ENCODE results near the gene S1PR2. TPM values are rescaled to one million over a fixed set of nuclear protein-coding genes. Genes with fewer than 3 reads are reported as not detected.
"Not testable (repeated sequence)": the region's sequence is repeated elsewhere in the genome, so short reads cannot be mapped to it uniquely, and the experiment has no call there.

Gene S1PR2
- total RNA-seq, 2 experiments from 2014 or later: 14.6 to 17.2 TPM

GRCh38 chr19:10237702-10238101 lies 6.6 kb upstream of the S1PR2 start:
- H3K4me3 ChIP-seq (ENCODE audit: low read length): no peak overlapping the region
- H3K27me3 ChIP-seq (ENCODE audit: control insufficient read depth in 1 of 2, insufficient read depth in 2 of 2, low read length in 2 of 2): no peaks in the 10 kb centered on the region
- ChIA-PET POLR2A (no interaction called here), CTCF (interaction anchor here (1.3 to 2.3 kb wide), 2 partner anchors 12 to 13 kb away, joined by 4 to 26 read pairs; no protein-coding TSS in a partner anchor)
- intact Hi-C loops (cut with DNase I, micrococcal nuclease): no loop called here
- no peaks in the 10 kb centered on the region for H3K36me3 ChIP-seq (ENCODE audit: insufficient read depth, low read length)
- H3K4me1 Mint-ChIP-seq (ENCODE audit: low read depth): peaks cover 18% of the 10 kb centered on the region
- ATAC-seq (ENCODE audit: poor library complexity) (no peak), DNase-seq (no peak)
- H3K4me1 ChIP-seq (ENCODE audit: insufficient read depth, low read length): peaks cover 29% of the 10 kb centered on the region
- peak overlapping the region; percentile 56 for H3K27ac Mint-ChIP-seq
- no peaks in the 10 kb centered on the region for H3K36me3 Mint-ChIP-seq (ENCODE audit: low read depth)
- TF ChIP-seq CTCF (IDR thresholded peaks at IDR 0.05): no peak
- no peaks in the 10 kb centered on the region for H3K9me3 Mint-ChIP-seq
- H3K4me3 Mint-ChIP-seq: no peak overlapping the region
- H3K27me3 Mint-ChIP-seq: no peaks in the 10 kb centered on the region
- no peaks in the 10 kb centered on the region for H3K9me3 ChIP-seq (ENCODE audit: control insufficient read depth in 1 of 2, insufficient read depth in 1 of 2, low read length in 2 of 2)
- H3K27ac ChIP-seq (ENCODE audit: low read depth in 1 of 2, low read length in 2 of 2): no peak overlapping the region

DNA sequence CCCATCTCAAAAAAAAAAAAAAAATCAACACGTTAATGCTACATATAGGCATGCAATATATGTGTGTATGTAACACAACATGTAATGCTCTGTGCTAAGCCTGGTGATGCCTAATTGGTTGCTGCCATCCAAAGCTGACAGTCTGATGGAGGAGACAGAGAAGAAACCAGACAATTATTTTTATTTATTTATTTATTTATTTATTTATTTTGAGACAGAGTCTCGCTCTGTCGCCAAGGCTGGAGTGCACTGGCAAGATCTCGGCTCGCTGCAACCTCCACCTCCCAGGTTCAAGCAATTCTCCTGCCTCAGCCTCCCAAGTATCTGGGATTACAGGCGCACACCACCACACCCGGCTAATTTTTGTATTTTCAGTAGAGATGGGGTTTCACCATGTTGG lies 4.3 kb upstream of the S1PR2 start:
- ChIA-PET CTCF (interaction anchor here (1.2 to 2.3 kb wide), 3 partner anchors 15 to 181 kb away, joined by 3 to 26 read pairs (median 3); no protein-coding TSS in a partner anchor), POLR2A (interaction anchor here (0.6 to 2.3 kb wide), 10 partner anchors 12 to 301 kb away, joined by 3 to 9 read pairs (median 4); partner anchors contain the start of genes ICAM4 and MRPL4)
- H3K4me1 ChIP-seq (ENCODE audit: insufficient read depth, low read length): peaks cover 41% of the 10 kb centered on the region
- H3K27ac ChIP-seq (ENCODE audit: low read depth in 1 of 2, low read length in 2 of 2): peak overlapping the region; percentile 89 to 93
- H3K27me3 ChIP-seq (ENCODE audit: control insufficient read depth in 1 of 2, insufficient read depth in 2 of 2, low read length in 2 of 2); ATAC-seq (ENCODE audit: poor library complexity); H3K36me3 Mint-ChIP-seq (ENCODE audit: low read depth); intact Hi-C loops (cut with DNase I, micrococcal nuclease); H3K27me3 Mint-ChIP-seq; H3K4me3 ChIP-seq (ENCODE audit: low read length); DNase-seq; H3K9me3 ChIP-seq (ENCODE audit: control insufficient read depth in 1 of 2, insufficient read depth in 1 of 2, low read length in 2 of 2); H3K36me3 ChIP-seq (ENCODE audit: insufficient read depth, low read length); H3K9me3 Mint-ChIP-seq: not testable (repeated sequence)
- peak overlapping the region; percentile 40 for H3K4me3 Mint-ChIP-seq
- H3K4me1 Mint-ChIP-seq (ENCODE audit: low read depth): peaks cover 22% of the 10 kb centered on the region
- H3K27ac Mint-ChIP-seq: peak overlapping the region; percentile 96

DNA sequence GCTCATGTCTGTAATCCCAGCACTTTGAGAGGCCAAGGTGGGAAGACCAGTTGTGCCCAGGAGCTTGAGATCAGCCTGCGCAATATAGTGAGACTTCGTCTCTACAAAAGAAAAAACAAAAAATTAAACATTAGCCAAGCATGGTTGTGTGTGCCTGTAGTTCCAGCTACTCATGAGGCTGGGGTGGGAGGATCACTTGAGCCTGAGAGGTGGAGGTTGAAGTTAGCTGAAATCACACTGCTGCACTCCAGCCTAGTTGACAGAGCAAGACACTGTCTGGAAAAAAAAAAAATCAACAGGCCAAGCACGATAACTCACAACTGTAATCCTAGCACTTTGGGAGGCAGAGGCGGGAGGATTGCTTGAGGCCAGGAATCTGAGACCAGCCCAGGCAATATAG lies 3.9 kb upstream of the S1PR2 start:
- no peaks in the 10 kb centered on the region for H3K9me3 ChIP-seq (ENCODE audit: control insufficient read depth in 1 of 2, insufficient read depth in 1 of 2, low read length in 2 of 2)
- H3K4me1 ChIP-seq (ENCODE audit: insufficient read depth, low read length): peaks cover 45% of the 10 kb centered on the region
- H3K4me3 ChIP-seq (ENCODE audit: low read length): no peak overlapping the region
- ChIA-PET CTCF (interaction anchor here (1.5 to 2.0 kb wide), 2 partner anchors 15 to 182 kb away, joined by 3 to 12 read pairs; no protein-coding TSS in a partner anchor), POLR2A (interaction anchor here (0.6 to 2.3 kb wide), 3 partner anchors 15 to 300 kb away, joined by 4 to 9 read pairs (median 5); no protein-coding TSS in a partner anchor)
- intact Hi-C loops (cut with DNase I, micrococcal nuclease): no loop called here
- H3K27me3 ChIP-seq (ENCODE audit: control insufficient read depth in 1 of 2, insufficient read depth in 2 of 2, low read length in 2 of 2): no peaks in the 10 kb centered on the region
- no peak overlapping the region for H3K27ac ChIP-seq (ENCODE audit: low read depth in 1 of 2, low read length in 2 of 2)
- peaks cover 22% of the 10 kb centered on the region for H3K4me1 Mint-ChIP-seq (ENCODE audit: low read depth)
- TF ChIP-seq CTCF (IDR thresholded peaks at IDR 0.05): no peak
- H3K9me3 Mint-ChIP-seq: no peaks in the 10 kb centered on the region
- H3K27me3 Mint-ChIP-seq: no peaks in the 10 kb centered on the region
- H3K27ac Mint-ChIP-seq: peak overlapping the region; percentile 96
- DNase-seq (no peak), ATAC-seq (ENCODE audit: poor library complexity) (no peak)
- H3K36me3 ChIP-seq (ENCODE audit: insufficient read depth, low read length): no peaks in the 10 kb centered on the region
- H3K4me3 Mint-ChIP-seq: peak overlapping the region; percentile 40
- H3K36me3 Mint-ChIP-seq (ENCODE audit: low read depth): no peaks in the 10 kb centered on the region

DNA sequence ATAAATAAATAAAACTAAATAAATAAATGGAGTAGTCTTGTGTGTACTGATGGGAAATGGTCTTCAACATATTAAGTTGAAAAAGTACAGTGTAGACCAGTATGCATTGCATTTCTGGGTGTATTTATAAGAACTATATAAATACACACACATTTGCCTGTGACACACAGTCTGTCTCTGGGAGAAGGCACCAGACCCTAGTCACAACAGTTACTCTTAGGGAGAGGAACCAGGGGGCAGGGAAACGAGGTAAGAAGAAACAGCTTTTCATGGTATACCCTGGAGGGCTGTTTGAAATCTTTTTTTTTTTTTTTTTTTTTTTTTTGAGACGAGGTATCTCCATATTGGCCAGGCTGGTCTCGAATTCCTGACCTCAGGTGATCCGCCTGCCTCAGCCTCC lies 2.8 kb upstream of the S1PR2 start:
- DNase-seq (no peak), ATAC-seq (ENCODE audit: poor library complexity) (no peak)
- no peak overlapping the region for H3K4me3 Mint-ChIP-seq
- no peaks in the 10 kb centered on the region for H3K27me3 Mint-ChIP-seq
- peaks cover 30% of the 10 kb centered on the region for H3K4me1 Mint-ChIP-seq (ENCODE audit: low read depth)
- H3K9me3 Mint-ChIP-seq: no peaks in the 10 kb centered on the region
- Histone ChIP-seq H3K4me1 (ENCODE audit: insufficient read depth, low read length) (peaks cover 56% of the 10 kb centered on the region), H3K4me3 (ENCODE audit: low read length) (no peak overlapping the region), H3K27me3 (ENCODE audit: control insufficient read depth in 1 of 2, insufficient read depth in 2 of 2, low read length in 2 of 2) (no peaks in the 10 kb centered on the region), H3K27ac (ENCODE audit: low read depth in 1 of 2, low read length in 2 of 2) (no peak overlapping the region), H3K36me3 (ENCODE audit: insufficient read depth, low read length) (no peaks in the 10 kb centered on the region), H3K9me3 (ENCODE audit: control insufficient read depth in 1 of 2, insufficient read depth in 1 of 2, low read length in 2 of 2) (no peaks in the 10 kb centered on the region)
- peak overlapping the region; percentile 24 for H3K27ac Mint-ChIP-seq
- intact Hi-C loops (cut with DNase I, micrococcal nuclease): loop anchor here (5.0 kb wide), 1 partner anchor 37 kb away; no protein-coding TSS in a partner anchor
- H3K36me3 Mint-ChIP-seq (ENCODE audit: low read depth): no peaks in the 10 kb centered on the region
- TF ChIP-seq CTCF (IDR thresholded peaks at IDR 0.05): no peak
- POLR2A ChIA-PET: interaction anchor here (0.6 kb wide), 1 partner anchor 137 kb away, joined by 3 read pairs; no protein-coding TSS in a partner anchor
- CTCF ChIA-PET: interaction anchor here (2.0 kb wide), 1 partner anchor 16 kb away, joined by 12 read pairs; no protein-coding TSS in a partner anchor

All from CD4-positive, alpha-beta T cell (primary cell).